ENCODE results near the gene POT1. TPM values are rescaled to one million over a fixed set of nuclear protein-coding genes. Genes with fewer than 3 reads are reported as not detected.

The POT1 gene
- total RNA-seq, 1 donor from 2014 or later: 20.2 TPM

DNA sequence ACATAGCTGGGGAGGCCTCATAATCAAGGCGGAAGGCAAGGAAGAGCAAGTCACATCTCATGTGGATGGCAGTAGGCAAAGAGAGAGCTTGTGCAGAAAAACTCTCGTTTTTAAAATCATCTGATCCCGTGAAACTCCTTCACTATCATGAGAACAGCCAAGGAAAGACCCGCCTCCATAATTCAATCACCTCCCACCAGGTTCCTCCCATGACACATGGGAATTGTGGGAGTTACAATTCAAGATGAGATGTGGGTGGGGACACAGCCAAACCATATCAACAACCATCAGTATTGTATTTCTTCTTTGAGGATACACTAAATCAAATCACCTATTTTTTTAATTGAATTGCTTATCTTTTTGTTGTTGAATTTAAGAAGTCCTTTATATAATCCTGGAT lies 16.7 kb downstream of the POT1 start:
- DNase-seq (ENCODE audit: low read depth): no peak
- no peak for TF ChIP-seq CTCF (conservative IDR thresholded peaks at IDR 0.05; ENCODE audit: low read depth, low read length)
- H3K4me3 ChIP-seq (ENCODE audit: low read depth, low read length): no peak overlapping the region

- no peak for TF ChIP-seq CTCF (conservative IDR thresholded peaks at IDR 0.05; ENCODE audit: low read depth, low read length)
- no peak for DNase-seq (ENCODE audit: low read depth)
- no peak overlapping the region for H3K4me3 ChIP-seq (ENCODE audit: low read depth, low read length)
These were observed 19.8 kb downstream of the POT1 start for GRCh38 chr7:124909808-124910207.

DNA sequence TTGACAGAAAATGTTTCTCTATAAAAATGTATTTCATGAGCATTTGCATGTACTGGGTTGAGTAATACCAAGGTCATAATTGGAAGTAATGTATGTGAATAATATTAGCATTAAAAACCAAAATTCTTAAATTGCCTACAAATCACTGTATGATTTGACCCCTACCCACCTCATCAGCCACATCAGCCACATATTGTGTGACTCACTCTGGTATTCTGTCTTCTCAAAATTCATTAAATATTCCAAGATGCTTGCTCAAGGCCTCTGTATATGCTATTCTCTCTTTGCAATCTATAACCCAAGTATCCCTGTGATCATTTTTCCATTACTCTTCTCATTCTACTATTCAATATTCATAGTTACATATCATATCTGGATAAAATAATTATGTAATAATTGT lies 21.4 kb downstream of the POT1 start:
- no peak for TF ChIP-seq CTCF (conservative IDR thresholded peaks at IDR 0.05; ENCODE audit: low read depth, low read length)
- DNase-seq (ENCODE audit: low read depth): no peak
- no peak overlapping the region for H3K4me3 ChIP-seq (ENCODE audit: low read depth, low read length)

GRCh38 chr7:124907490-124907889 lies 22.1 kb downstream of the POT1 start:
- no peak overlapping the region for H3K4me3 ChIP-seq (ENCODE audit: low read depth, low read length)
- TF ChIP-seq CTCF (conservative IDR thresholded peaks at IDR 0.05; ENCODE audit: low read depth, low read length): no peak
- no peak for DNase-seq (ENCODE audit: low read depth)

DNA sequence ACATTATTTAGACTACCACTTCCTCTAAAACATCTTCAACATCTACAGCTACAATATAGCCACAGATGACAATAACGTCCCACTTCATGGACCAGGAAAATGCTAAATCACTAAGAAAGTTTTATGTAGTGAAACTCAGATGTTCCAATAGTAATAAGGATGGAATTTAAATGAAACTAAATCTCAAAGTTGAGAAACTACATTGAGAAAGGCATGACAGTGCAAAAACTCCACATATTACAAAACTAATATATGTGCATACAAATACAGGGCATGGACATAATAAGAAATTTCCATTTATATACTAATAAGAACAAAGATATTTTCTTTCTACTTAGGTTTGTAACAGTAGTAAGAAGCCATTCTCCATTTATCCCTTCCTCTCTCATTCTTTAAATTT lies 31.1 kb downstream of the POT1 start:
- no peak for DNase-seq (ENCODE audit: low read depth)
- no peak for TF ChIP-seq CTCF (conservative IDR thresholded peaks at IDR 0.05; ENCODE audit: low read depth, low read length)
- no peak overlapping the region for H3K4me3 ChIP-seq (ENCODE audit: low read depth, low read length)

- H3K4me3 ChIP-seq (ENCODE audit: low read depth, low read length): no peak overlapping the region
- no peak for TF ChIP-seq CTCF (conservative IDR thresholded peaks at IDR 0.05; ENCODE audit: low read depth, low read length)
- DNase-seq (ENCODE audit: low read depth): no peak
These were observed 33.6 kb downstream of the POT1 start for GRCh38 chr7:124896001-124896400.

DNA sequence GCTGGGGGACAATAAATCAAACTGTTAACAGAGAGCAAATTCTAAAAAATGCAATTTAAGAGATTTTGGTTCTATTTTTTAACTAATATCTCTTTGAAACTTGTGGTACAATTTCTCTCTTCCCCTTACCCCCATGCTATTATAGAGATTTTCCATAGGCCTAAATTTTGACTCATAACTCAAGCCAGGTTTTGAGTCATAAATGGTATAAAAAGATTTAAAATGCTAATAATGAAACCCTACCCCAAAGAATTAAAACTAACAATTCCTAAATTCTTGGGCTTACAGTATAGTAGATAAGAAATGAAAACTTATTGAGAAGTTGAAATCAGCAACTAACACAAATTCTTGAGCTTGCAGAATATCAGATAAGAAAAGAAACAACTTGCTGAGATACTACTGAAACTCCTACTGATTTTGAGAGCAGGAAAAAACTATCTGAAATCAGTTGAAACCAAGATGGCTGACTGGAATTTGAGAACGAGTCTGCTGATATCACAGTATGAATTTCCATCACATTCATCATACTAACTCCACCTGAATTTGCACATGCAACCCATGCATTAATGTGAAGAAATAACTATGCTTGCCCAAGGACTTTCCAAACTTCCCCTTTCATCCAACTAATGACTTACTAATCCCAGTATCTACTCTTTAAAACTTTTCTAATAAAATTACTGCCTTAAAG lies 36.3 kb downstream of the POT1 start:
- TF ChIP-seq CTCF (conservative IDR thresholded peaks at IDR 0.05; ENCODE audit: low read depth, low read length): no peak
- no peak for DNase-seq (ENCODE audit: low read depth)
- no peak overlapping the region for H3K4me3 ChIP-seq (ENCODE audit: low read depth, low read length)

All from epithelial cell of proximal tubule (primary cell).